ENCODE measurements around the gene GPR32. TPM values are rescaled to one million over a fixed set of nuclear protein-coding genes. Genes with fewer than 3 reads are reported as not detected.
A peak's percentile ranks its signal among the peaks of the same experiment; 100 is the strongest.

The GPR32 gene
- total and polyA plus RNA-seq, 10 of the 15 experiments (the other 5 are each of a cell fraction or from before 2014, with no cell fraction given), result not detected

DNA sequence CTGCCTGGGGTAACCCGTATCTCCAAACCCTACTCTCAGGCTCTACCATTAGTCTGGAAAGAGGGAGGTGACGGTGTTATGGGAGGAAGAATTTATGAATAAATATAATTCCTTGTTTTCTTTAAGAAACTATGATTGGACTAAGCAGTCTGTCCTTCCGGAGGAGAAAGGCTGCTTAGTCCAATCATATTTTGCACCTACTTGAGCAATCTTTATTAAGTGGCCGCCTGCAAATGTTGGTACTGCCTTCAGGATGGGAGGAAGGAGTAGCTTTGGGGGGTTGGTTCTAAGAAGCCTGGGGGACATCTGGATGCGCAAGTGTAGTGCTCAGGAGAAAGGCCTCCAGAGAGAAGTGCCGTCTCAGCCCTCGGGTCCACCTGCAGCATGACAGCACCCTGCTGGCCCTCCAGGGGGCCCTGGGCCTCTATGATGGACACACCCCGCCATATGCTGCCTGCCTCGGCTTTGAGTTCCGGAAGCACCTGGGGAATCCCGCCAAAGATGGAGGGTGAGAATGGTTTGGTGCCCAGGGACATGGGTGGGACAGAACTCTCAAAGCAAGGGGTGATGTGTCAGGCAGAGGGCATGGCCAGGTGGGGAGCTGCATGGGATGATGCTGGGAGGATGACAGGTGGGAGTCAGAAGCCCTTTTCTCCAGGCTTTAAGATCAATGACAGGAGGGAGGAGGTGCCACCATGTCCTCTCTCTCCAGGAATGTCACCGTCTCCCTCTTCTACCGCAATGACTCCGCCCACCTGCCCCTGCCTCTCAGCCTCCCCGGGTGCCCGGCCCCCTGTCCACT, 24.0 kb downstream of the GPR32 start:
- peak overlapping the region; percentile 10; the same call in 1 of the 2 replicates for H2AFZ ChIP-seq (ENCODE audit: control insufficient read depth, low read depth, low read length)
- ATAC-seq, result peak; percentile 66
- no peak overlapping the region for H3K4me3 ChIP-seq
- H3K36me3 ChIP-seq (ENCODE audit: control insufficient read depth in 2 of 2, insufficient read depth in 2 of 2, low read length in 1 of 2), result peaks cover 17 to 24% of the 10 kb centered on the region in 2 experiments; a peak in 3 of 4 replicates
- SMC1A ChIA-PET (ENCODE audit: uncharacterized antibody, unreplicated experiment), result interaction anchor here (0.8 to 2.0 kb wide), 3 partner anchors 11 to 127 kb away, joined by 3 to 7 read pairs (median 3); no protein-coding TSS in a partner anchor
- peaks cover 4% of the 10 kb centered on the region for H3K79me2 ChIP-seq (ENCODE audit: control insufficient read depth, insufficient read depth, low read length)
- RAD21 ChIA-PET (ENCODE audit: unreplicated experiment), result interaction anchor here (0.8 to 6.7 kb wide), 2 partner anchors 27 to 128 kb away, joined by 3 to 35 read pairs; no protein-coding TSS in a partner anchor
- in situ Hi-C loops (cut with MboI), result no loop called here
- H3K4me2 ChIP-seq (ENCODE audit: control insufficient read depth, insufficient read depth), result no peak overlapping the region
- CTCF ChIA-PET, result interaction anchor here (0.8 to 3.4 kb wide), 5 partner anchors 9 to 128 kb away, joined by 3 to 24 read pairs (median 7); no protein-coding TSS in a partner anchor
- POLR2A ChIA-PET, result interaction anchor here (0.6 to 0.7 kb wide), 2 partner anchors 14 to 1027 kb away, joined by 3 to 4 read pairs; partner anchors contain the start of gene AP2A1
- H3K9me3 ChIP-seq (replicated peaks; ENCODE audit: control insufficient read depth, insufficient read depth, low read length), result no peaks in the 10 kb centered on the region
- no peak overlapping the region for H3K27ac ChIP-seq (ENCODE audit: control insufficient read depth, insufficient read depth)
- H3K4me1 ChIP-seq (ENCODE audit: control insufficient read depth, insufficient read depth, low read length), result peaks cover 5% of the 10 kb centered on the region
- no peak for DNase-seq (ENCODE audit: low read depth, low spot score)
- no TSS peak for BruUV-seq (replicated peaks)
- H4K20me1 ChIP-seq (ENCODE audit: control insufficient read depth, insufficient read depth), result peaks cover 8% of the 10 kb centered on the region
- no peaks in the 10 kb centered on the region for H3K27me3 ChIP-seq (replicated peaks in 1 of 2; ENCODE audit: control insufficient read depth in 2 of 2, insufficient read depth in 2 of 2, low read length in 1 of 2)
- 20% methylated on average over 16 of the region's 16 CpGs for WGBS (ENCODE audit: insufficient coverage, insufficient replicate concordance, low lambda C conversion rate, missing lambda C conversion rate)
- no peak overlapping the region for H3K9ac ChIP-seq (ENCODE audit: control insufficient read depth, insufficient read depth, low read length)
- intact Hi-C loops (cut with micrococcal nuclease; ENCODE audit: unreplicated experiment), result loop anchor here (2.0 kb wide), 1 partner anchor 129 kb away; no protein-coding TSS in a partner anchor
- FAIRE-seq, result peak; percentile 77
- TF ChIP-seq FOS (IDR thresholded peaks at IDR 0.05; ENCODE audit: borderline replicate concordance, extremely low read depth, insufficient read length) (no peak), PAX8 (IDR thresholded peaks at IDR 0.05) (no peak), RCOR1 (conservative IDR thresholded peaks at IDR 0.05; ENCODE audit: low read depth, low read length) (no peak), MEF2A (IDR thresholded peaks at IDR 0.05; ENCODE audit: insufficient read depth, low read depth, low read length) (no peak), BRCA1 (IDR thresholded peaks at IDR 0.05; ENCODE audit: low read depth, low read length) (no peak), EED (IDR thresholded peaks at IDR 0.05; ENCODE audit: low read depth) (no peak; the same call in 1 of the 2 replicates), POLR2AphosphoS5 (IDR thresholded peaks at IDR 0.05; ENCODE audit: low read length) (no peak; the same call in none of the 2 replicates), BCL11A (IDR thresholded peaks at IDR 0.05; ENCODE audit: low read depth, low read length) (no peak; the same call in 1 of the 2 replicates), POLR2A (IDR thresholded peaks at IDR 0.05; ENCODE audit: low read depth, low read length) (no peak; the same call in 1 of the 2 replicates), NFXL1 (IDR thresholded peaks at IDR 0.05; ENCODE audit: borderline replicate concordance) (no peak), NFYA (IDR thresholded peaks at IDR 0.05; ENCODE audit: borderline replicate concordance, low read depth, low read length) (no peak), RB1 (IDR thresholded peaks at IDR 0.05; ENCODE audit: borderline replicate concordance) (no peak), FOXM1 (IDR thresholded peaks at IDR 0.05; ENCODE audit: low read depth, low read length) (0 out of 2 replicates have a peak, but pooled peaks have one; percentile 5), SUZ12 (IDR thresholded peaks at IDR 0.05; ENCODE audit: unreplicated experiment) (no peak), BMI1 (IDR thresholded peaks at IDR 0.05; ENCODE audit: borderline replicate concordance) (no peak), DPF2 (IDR thresholded peaks at IDR 0.05) (0 out of 2 replicates have a peak, but pooled peaks have one; percentile 10), SIX5 (IDR thresholded peaks at IDR 0.05; ENCODE audit: low read depth, low read length, severe bottlenecking) (no peak), CHD2 (IDR thresholded peaks at IDR 0.05; ENCODE audit: borderline replicate concordance, low read depth, low read length) (no peak), CBFB (IDR thresholded peaks at IDR 0.05; ENCODE audit: low read depth) (no peak), RAD21 (IDR thresholded peaks at IDR 0.05; ENCODE audit: insufficient read depth, low read depth, low read length) (peak; percentile 57), TARDBP (IDR thresholded peaks at IDR 0.05; ENCODE audit: borderline replicate concordance) (0 out of 2 replicates have a peak, but pooled peaks have one; percentile 45)
- TF ChIP-seq, protein P1, sequence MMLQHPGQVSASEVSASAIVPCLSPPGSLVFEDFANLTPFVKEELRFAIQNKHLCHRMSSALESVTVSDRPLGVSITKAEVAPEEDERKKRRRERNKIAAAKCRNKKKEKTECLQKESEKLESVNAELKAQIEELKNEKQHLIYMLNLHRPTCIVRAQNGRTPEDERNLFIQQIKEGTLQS (IDR thresholded peaks at IDR 0.05; ENCODE audit: borderline replicate concordance, extremely low read depth, low read depth, low read length), result no peak
- TF ChIP-seq, protein P2, sequence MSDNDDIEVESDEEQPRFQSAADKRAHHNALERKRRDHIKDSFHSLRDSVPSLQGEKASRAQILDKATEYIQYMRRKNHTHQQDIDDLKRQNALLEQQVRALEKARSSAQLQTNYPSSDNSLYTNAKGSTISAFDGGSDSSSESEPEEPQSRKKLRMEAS (IDR thresholded peaks at IDR 0.05; ENCODE audit: low read depth, low read length), result no peak
- TF ChIP-seq, protein P3, sequence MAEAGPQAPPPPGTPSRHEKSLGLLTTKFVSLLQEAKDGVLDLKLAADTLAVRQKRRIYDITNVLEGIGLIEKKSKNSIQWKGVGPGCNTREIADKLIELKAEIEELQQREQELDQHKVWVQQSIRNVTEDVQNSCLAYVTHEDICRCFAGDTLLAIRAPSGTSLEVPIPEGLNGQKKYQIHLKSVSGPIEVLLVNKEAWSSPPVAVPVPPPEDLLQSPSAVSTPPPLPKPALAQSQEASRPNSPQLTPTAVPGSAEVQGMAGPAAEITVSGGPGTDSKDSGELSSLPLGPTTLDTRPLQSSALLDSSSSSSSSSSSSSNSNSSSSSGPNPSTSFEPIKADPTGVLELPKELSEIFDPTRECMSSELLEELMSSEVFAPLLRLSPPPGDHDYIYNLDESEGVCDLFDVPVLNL (IDR thresholded peaks at IDR 0.05; ENCODE audit: low read depth, low read length), result no peak

Measured in GM12878 (cell line).